ENCODE measurements around the gene MECR.

- TF ChIP-seq, protein P1, sequence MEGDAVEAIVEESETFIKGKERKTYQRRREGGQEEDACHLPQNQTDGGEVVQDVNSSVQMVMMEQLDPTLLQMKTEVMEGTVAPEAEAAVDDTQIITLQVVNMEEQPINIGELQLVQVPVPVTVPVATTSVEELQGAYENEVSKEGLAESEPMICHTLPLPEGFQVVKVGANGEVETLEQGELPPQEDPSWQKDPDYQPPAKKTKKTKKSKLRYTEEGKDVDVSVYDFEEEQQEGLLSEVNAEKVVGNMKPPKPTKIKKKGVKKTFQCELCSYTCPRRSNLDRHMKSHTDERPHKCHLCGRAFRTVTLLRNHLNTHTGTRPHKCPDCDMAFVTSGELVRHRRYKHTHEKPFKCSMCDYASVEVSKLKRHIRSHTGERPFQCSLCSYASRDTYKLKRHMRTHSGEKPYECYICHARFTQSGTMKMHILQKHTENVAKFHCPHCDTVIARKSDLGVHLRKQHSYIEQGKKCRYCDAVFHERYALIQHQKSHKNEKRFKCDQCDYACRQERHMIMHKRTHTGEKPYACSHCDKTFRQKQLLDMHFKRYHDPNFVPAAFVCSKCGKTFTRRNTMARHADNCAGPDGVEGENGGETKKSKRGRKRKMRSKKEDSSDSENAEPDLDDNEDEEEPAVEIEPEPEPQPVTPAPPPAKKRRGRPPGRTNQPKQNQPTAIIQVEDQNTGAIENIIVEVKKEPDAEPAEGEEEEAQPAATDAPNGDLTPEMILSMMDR (IDR thresholded peaks at IDR 0.05 in 2 of 3, conservative IDR thresholded peaks at IDR 0.05 in 1 of 3; ENCODE audit: control insufficient read depth in 2 of 3, extremely low read depth in 1 of 3, insufficient read depth in 1 of 3, low read depth in 3 of 3, low read length in 3 of 3): no peak
- TF ChIP-seq, protein P2, sequence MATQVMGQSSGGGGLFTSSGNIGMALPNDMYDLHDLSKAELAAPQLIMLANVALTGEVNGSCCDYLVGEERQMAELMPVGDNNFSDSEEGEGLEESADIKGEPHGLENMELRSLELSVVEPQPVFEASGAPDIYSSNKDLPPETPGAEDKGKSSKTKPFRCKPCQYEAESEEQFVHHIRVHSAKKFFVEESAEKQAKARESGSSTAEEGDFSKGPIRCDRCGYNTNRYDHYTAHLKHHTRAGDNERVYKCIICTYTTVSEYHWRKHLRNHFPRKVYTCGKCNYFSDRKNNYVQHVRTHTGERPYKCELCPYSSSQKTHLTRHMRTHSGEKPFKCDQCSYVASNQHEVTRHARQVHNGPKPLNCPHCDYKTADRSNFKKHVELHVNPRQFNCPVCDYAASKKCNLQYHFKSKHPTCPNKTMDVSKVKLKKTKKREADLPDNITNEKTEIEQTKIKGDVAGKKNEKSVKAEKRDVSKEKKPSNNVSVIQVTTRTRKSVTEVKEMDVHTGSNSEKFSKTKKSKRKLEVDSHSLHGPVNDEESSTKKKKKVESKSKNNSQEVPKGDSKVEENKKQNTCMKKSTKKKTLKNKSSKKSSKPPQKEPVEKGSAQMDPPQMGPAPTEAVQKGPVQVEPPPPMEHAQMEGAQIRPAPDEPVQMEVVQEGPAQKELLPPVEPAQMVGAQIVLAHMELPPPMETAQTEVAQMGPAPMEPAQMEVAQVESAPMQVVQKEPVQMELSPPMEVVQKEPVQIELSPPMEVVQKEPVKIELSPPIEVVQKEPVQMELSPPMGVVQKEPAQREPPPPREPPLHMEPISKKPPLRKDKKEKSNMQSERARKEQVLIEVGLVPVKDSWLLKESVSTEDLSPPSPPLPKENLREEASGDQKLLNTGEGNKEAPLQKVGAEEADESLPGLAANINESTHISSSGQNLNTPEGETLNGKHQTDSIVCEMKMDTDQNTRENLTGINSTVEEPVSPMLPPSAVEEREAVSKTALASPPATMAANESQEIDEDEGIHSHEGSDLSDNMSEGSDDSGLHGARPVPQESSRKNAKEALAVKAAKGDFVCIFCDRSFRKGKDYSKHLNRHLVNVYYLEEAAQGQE (IDR thresholded peaks at IDR 0.05; ENCODE audit: low read depth, low read length): no peak
- TF ChIP-seq SIX5 (IDR thresholded peaks at IDR 0.05; ENCODE audit: low read depth, low read length, severe bottlenecking): no peak
- TF ChIP-seq POLR2A (IDR thresholded peaks at IDR 0.05; ENCODE audit: low read depth, low read length): no peak
- no peak for TF ChIP-seq EP300 (IDR thresholded peaks at IDR 0.05; ENCODE audit: borderline replicate concordance in 1 of 2, control insufficient read depth in 1 of 2, low read depth in 2 of 2, low read length in 2 of 2)
Measured at GRCh38 chr1:29223521-29223920, 7.2 kb downstream of the MECR start.
